ENCODE measurements around the gene FGF23. TPM values are rescaled to one million over a fixed set of nuclear protein-coding genes. Genes with fewer than 3 reads are reported as not detected.

Gene FGF23
- total and polyA plus RNA-seq, 2 donors (not counting 1 experiment from before 2014, with no cell fraction given) = not detected

DNA sequence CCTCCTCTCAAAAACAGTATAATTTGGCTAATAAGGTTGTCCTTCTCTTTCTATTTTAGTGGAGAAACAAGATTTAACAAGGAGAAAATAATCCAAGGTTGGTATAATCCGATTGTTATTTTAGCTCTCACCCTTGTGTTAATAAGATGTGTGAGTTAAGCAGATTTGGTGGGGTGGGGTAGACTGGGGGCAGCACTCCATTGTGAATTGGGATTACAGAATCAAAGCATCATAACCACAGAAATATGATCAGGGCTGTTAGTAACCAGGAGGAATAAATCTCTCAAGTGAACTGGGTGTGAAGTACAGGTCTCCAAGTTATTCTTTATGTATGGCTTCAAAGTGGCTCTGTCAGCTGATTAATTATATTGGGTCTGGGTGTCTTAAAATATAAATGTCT is 48.3 kb downstream of the FGF23 start:
- Histone ChIP-seq H3K79me2 (ENCODE audit: control insufficient read depth, insufficient read depth, low read length) (peaks cover 8% of the 10 kb centered on the region), H3K9ac (ENCODE audit: insufficient read depth, low read length) (no peak overlapping the region)
- no peak for TF ChIP-seq EZH2 (IDR thresholded peaks at IDR 0.05; ENCODE audit: low read length, missing control alignments)
- TF ChIP-seq, protein P1, sequence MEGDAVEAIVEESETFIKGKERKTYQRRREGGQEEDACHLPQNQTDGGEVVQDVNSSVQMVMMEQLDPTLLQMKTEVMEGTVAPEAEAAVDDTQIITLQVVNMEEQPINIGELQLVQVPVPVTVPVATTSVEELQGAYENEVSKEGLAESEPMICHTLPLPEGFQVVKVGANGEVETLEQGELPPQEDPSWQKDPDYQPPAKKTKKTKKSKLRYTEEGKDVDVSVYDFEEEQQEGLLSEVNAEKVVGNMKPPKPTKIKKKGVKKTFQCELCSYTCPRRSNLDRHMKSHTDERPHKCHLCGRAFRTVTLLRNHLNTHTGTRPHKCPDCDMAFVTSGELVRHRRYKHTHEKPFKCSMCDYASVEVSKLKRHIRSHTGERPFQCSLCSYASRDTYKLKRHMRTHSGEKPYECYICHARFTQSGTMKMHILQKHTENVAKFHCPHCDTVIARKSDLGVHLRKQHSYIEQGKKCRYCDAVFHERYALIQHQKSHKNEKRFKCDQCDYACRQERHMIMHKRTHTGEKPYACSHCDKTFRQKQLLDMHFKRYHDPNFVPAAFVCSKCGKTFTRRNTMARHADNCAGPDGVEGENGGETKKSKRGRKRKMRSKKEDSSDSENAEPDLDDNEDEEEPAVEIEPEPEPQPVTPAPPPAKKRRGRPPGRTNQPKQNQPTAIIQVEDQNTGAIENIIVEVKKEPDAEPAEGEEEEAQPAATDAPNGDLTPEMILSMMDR (conservative IDR thresholded peaks at IDR 0.05 in 1 of 2, IDR thresholded peaks at IDR 0.05 in 1 of 2; ENCODE audit: low read depth in 1 of 2, low read length in 2 of 2) = no peak

DNA sequence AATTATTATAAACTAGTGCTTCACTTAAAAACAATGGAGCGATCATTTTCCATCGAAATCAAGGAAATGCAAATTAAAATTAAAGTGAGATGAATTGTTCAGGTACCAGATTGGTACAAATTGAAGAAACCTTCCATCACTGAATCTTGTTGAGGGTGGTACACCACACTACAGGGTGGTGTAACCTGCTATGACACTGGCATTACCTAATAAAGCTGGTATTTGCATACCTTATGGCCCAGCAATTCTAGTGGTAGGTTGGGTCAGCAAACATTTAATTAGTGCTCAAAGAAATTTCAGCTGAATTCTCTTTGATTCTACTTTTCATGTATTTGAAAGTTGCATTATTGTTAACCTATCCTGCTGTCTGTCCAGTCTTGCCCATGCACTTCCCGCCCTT is 49.3 kb downstream of the FGF23 start:
- peaks cover 10% of the 10 kb centered on the region for H3K79me2 ChIP-seq (ENCODE audit: control insufficient read depth, insufficient read depth, low read length)
- TF ChIP-seq, protein P1 (conservative IDR thresholded peaks at IDR 0.05 in 1 of 2, IDR thresholded peaks at IDR 0.05 in 1 of 2; ENCODE audit: low read depth in 1 of 2, low read length in 2 of 2) = no peak
- TF ChIP-seq EZH2 (IDR thresholded peaks at IDR 0.05; ENCODE audit: low read length, missing control alignments) = no peak

More for the DNA sequence above, 48.3 kb downstream of the FGF23 start:
- Histone ChIP-seq H3K4me1 (ENCODE audit: control insufficient read depth, extremely low read depth, insufficient read depth, low read length) (no peaks in the 10 kb centered on the region), H3K4me3 (replicated peaks in 1 of 4; ENCODE audit: control extremely low read depth in 1 of 4, insufficient read depth in 1 of 4, low read depth in 3 of 4, low read length in 4 of 4) (no peak overlapping the region), H2AFZ (ENCODE audit: low read length) (no peak overlapping the region), H4K20me1 (ENCODE audit: control insufficient read depth, extremely low read depth, insufficient read depth, low read length) (no peaks in the 10 kb centered on the region), H3K36me3 (ENCODE audit: control insufficient read depth, insufficient read depth, low read length) (no peaks in the 10 kb centered on the region), H3K4me2 (ENCODE audit: extremely low read depth, insufficient read depth, low read length) (no peak overlapping the region), H3K27me3 (ENCODE audit: control insufficient read depth, insufficient read depth, low read length) (no peaks in the 10 kb centered on the region), H3K9me3 (ENCODE audit: control insufficient read depth, insufficient read depth, low read depth, low read length) (no peaks in the 10 kb centered on the region), H3K27ac (ENCODE audit: insufficient read depth, low read length) (no peak overlapping the region)
- DNase-seq (ENCODE audit: low read depth in 2 of 2) = no peak

GRCh38 chr12:4327293-4327692 is 52.2 kb downstream of the FGF23 start:
- Histone ChIP-seq H3K27me3 (ENCODE audit: control insufficient read depth, insufficient read depth, low read length) (no peaks in the 10 kb centered on the region), H2AFZ (ENCODE audit: low read length) (no peak overlapping the region), H3K4me2 (ENCODE audit: extremely low read depth, insufficient read depth, low read length) (no peak overlapping the region), H3K9me3 (ENCODE audit: control insufficient read depth, insufficient read depth, low read depth, low read length) (no peaks in the 10 kb centered on the region), H3K36me3 (ENCODE audit: control insufficient read depth, insufficient read depth, low read length) (peaks cover 2% of the 10 kb centered on the region), H3K4me3 (replicated peaks in 1 of 4; ENCODE audit: control extremely low read depth in 1 of 4, insufficient read depth in 1 of 4, low read depth in 3 of 4, low read length in 4 of 4) (no peak overlapping the region), H3K9ac (ENCODE audit: insufficient read depth, low read length) (no peak overlapping the region), H3K4me1 (ENCODE audit: control insufficient read depth, extremely low read depth, insufficient read depth, low read length) (no peaks in the 10 kb centered on the region), H3K27ac (ENCODE audit: insufficient read depth, low read length) (no peak overlapping the region), H3K79me2 (ENCODE audit: control insufficient read depth, insufficient read depth, low read length) (peaks cover 26% of the 10 kb centered on the region), H4K20me1 (ENCODE audit: control insufficient read depth, extremely low read depth, insufficient read depth, low read length) (no peaks in the 10 kb centered on the region)
- TF ChIP-seq, protein P1 (conservative IDR thresholded peaks at IDR 0.05 in 1 of 2, IDR thresholded peaks at IDR 0.05 in 1 of 2; ENCODE audit: low read depth in 1 of 2, low read length in 2 of 2) = no peak
- no peak for TF ChIP-seq EZH2 (IDR thresholded peaks at IDR 0.05; ENCODE audit: low read length, missing control alignments)
- no peak for DNase-seq (ENCODE audit: low read depth in 2 of 2)

More for the DNA sequence above, 49.3 kb downstream of the FGF23 start:
- no peak for DNase-seq (ENCODE audit: low read depth in 2 of 2)
- Histone ChIP-seq H3K4me3 (replicated peaks in 1 of 4; ENCODE audit: control extremely low read depth in 1 of 4, insufficient read depth in 1 of 4, low read depth in 3 of 4, low read length in 4 of 4) (no peak overlapping the region), H3K36me3 (ENCODE audit: control insufficient read depth, insufficient read depth, low read length) (no peaks in the 10 kb centered on the region), H3K9ac (ENCODE audit: insufficient read depth, low read length) (no peak overlapping the region), H3K27ac (ENCODE audit: insufficient read depth, low read length) (no peak overlapping the region), H3K4me2 (ENCODE audit: extremely low read depth, insufficient read depth, low read length) (no peak overlapping the region), H3K9me3 (ENCODE audit: control insufficient read depth, insufficient read depth, low read depth, low read length) (no peaks in the 10 kb centered on the region), H3K4me1 (ENCODE audit: control insufficient read depth, extremely low read depth, insufficient read depth, low read length) (no peaks in the 10 kb centered on the region), H4K20me1 (ENCODE audit: control insufficient read depth, extremely low read depth, insufficient read depth, low read length) (no peaks in the 10 kb centered on the region), H2AFZ (ENCODE audit: low read length) (no peak overlapping the region), H3K27me3 (ENCODE audit: control insufficient read depth, insufficient read depth, low read length) (no peaks in the 10 kb centered on the region)

Measured in fibroblast of lung (primary cell).